GM19397 (cell line): ENCODE data around the gene SHMT1.
"Not testable (repeated sequence)": the region's sequence is repeated elsewhere in the genome, so short reads cannot be mapped to it uniquely, and the experiment has no call there.

Source experiments
- ATAC-seq: cut with Tn5 transposase; IDR thresholded peaks from one replicate; pipeline ENCODE4 v1.9.1; 2021; ENCODE audit warnings: mild to moderate bottlenecking, moderate library complexity; ENCODE audit not compliant: unreplicated experiment

SHMT1 gene

GRCh38 chr17:18363101-18364049, at the start of gene SHMT1:
SHMT1 (minus strand) TSS chr17:18363550; CDS start chr17:18355981, 7,569 bp downstream.
- peak; percentile 98 for ATAC-seq

DNA sequence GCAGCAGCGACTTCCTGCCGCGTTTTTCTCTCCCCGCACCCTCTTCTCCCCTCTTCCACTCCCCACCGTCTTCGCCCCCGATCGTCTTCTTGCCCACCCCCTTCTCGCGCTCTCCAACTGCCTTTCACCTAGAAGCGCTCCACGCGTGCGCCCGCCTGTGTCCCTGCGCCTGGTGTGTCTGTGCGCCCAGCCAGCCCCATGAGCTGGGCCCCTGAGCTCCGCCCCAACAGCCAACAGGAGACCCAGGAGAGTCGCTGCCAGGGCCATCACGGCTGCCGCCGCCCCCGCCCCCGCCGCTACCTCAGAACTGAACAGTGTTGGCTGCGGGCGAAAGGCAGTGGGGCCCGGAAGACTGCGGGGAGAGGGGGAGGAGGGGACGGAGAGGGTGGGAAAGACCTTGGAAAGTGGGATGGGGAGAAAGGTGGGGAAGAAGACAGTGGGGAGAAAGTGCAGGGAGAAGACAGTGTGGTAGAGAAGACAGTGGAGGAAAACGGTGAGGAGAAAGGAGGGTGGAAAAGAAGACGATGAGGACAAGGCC, 48.7 kb upstream of the SHMT1 start:
- ATAC-seq: not testable (repeated sequence)

- not testable (repeated sequence) for ATAC-seq
Observed at GRCh38 chr17:18411377-18411864, 48.1 kb upstream of the SHMT1 start.

GRCh38 chr17:18410736-18411135, 47.4 kb upstream of the SHMT1 start:
- ATAC-seq: not testable (repeated sequence)

GRCh38 chr17:18409321-18409720, 46.0 kb upstream of the SHMT1 start:
- ATAC-seq: not testable (repeated sequence)

DNA sequence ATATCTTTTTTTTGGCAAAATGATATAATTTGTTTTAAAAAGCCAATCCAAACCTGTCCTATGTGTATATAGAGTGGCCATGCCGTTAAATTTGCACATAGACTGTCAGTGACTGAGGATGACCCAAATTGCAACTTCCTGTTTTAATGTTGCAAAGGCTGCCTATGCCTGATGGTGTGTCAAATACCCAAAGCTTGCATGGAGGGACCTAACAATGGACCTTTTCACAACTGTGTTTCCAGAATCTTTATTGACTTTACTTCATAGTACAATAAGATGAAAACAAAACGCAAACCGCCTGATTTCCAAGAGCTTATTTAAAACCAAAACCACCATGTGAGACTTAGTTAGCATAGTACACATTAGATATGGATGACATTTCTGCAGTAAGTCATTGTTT, 45.6 kb upstream of the SHMT1 start:
- ATAC-seq: not testable (repeated sequence)

DNA sequence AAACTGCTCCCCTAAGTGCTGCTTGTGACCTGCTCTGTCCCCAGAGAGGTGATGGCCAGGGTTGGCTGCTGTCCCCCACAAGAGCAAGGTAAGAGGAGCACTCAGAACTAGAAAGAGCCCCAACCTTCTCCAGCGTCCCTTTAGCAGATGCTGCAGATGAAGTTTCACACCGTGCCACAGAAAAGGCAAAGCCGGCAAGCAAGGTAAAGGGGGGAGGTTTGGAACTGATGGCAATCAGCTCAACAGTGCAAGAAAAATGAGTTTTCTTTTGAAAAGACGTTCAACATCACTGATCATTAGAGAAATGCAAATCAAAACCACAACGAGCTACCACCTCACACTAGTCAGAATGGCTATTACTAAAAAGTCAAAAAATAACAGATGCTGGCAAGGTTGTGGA, 40.3 kb upstream of the SHMT1 start:
- ATAC-seq: peak; percentile 81

GRCh38 chr17:18403166-18403565, 39.8 kb upstream of the SHMT1 start:
- ATAC-seq: not testable (repeated sequence)

DNA sequence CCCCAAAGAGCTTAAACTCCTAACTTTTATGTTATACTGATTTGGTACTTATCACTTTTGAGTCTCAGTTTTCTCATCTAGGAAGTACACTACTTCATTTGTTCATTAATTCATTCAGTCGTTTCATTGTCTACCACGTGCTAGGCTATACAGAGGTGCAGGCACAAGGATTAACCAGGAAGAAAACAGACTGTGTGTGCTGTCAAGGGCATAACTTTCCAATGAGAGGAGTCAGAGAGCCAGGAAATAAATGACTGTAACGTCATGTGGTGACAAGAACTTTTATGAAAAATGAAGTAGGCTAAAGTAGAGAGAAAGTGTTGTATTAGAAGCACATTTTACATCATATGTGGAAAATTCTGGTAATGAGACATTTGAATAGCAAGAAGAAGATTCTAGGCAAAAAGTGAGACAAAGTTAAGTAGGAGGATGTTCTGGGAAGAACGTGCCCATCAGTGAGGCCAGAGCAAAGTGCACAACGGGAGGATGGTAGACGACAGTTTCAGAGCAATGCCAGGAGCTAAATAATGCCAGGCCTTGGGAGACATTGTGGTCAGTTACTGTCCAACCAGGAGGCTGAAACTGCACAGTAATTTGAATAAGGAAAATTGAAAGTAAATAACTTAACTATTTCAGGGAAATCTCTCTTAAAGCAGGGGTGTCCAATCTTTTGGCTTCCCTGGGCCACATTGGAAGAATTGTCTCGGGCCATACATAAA, 38.7 kb upstream of the SHMT1 start:
- ATAC-seq: not testable (repeated sequence)

- not testable (repeated sequence) for ATAC-seq
Observed at GRCh38 chr17:18388728-18389127, 25.4 kb upstream of the SHMT1 start.

GRCh38 chr17:18388266-18388665, 24.9 kb upstream of the SHMT1 start:
- not testable (repeated sequence) for ATAC-seq

DNA sequence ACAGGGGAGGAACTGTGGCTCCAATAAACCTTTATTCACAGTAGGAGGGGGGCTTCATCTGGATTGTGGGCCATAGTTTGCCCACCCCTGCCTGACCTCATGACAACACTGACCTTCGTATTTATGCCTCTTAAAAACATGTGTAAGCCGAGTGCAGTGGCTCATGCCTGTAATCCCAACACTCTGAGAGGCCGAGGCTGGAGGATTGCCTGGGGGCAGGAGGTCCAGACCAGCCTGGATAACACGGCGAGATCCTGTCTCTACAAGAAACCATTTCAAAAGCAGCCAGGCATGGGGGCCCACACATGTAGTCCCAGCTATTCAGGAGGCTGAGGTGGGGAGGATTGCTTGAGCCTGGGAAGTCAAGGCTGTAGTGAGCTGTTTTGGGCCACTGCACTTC, 24.2 kb upstream of the SHMT1 start:
- not testable (repeated sequence) for ATAC-seq

- not testable (repeated sequence) for ATAC-seq
Observed at GRCh38 chr17:18384271-18384670, 20.9 kb upstream of the SHMT1 start.

DNA sequence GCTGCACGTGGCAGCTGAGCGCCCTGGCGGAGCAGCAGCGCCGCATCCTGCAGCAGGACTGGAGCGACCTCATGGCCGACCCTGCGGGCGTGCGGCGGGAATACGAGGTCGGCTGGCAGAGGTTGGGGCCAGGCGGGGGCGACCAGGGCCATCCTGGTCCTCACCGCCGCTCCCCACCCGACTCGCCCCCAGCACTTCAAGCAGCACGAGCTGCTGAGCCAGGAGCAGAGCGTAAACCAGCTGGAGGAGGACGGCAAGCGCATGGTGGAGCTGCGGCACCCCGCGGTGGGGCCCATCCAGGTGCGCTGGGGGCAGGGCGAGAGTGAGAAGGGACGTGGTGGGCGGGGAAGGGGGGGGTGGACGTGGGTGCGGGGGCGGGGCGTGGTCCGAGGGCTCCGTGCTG, 19.7 kb upstream of the SHMT1 start:
- ATAC-seq: not testable (repeated sequence)

DNA sequence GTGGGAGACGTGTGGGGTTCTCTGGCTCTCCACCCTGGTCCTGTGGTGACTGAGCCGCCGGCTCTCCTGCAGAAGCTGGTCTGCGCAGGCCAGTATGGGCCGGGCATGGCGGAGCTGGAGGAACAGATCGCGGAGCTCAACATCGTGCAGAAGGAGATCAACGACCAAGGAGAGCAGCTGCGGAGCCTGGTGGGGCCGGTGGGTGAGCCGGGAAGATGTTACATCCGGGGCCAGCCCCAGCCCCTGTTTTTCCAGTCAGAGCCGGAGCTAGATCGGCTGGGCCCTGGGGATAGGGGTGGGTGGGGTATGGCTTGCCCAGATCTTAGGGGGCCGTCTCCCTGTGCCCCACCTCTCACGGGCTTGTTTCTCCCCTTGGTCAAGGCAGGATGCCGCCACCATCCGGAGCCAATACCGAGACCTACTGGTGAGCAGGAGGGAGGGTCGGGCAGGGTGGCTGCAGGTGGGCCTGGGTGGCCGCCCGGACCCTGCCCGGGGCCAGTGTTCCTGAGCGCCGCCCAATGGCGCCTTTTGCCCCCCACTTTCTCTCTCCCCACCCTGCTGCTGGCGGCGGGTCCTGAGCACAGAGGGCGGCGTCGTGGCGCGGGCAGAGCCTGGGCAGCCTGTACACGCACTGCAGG, 19.2 kb upstream of the SHMT1 start:
- no peak for ATAC-seq

DNA sequence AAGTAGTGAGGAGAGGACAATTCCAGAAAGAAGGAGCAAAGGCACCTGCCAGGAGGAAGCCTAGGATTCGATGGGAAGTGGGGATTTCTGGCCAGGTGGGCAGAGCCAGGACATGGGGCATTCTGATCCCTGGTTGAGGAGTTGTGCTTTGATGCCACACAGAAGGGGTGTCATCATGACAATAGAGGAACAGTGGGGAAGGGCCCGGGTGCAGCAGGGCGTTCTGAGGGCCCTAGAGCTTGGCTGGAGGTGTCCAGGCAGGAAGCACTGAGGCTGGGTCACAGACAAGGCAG, 18.5 kb upstream of the SHMT1 start:
- ATAC-seq: no peak

- no peak for ATAC-seq
Observed at GRCh38 chr17:18381158-18381952, 18.0 kb upstream of the SHMT1 start.

GRCh38 chr17:18380471-18381157, 17.3 kb upstream of the SHMT1 start:
- no peak for ATAC-seq

DNA sequence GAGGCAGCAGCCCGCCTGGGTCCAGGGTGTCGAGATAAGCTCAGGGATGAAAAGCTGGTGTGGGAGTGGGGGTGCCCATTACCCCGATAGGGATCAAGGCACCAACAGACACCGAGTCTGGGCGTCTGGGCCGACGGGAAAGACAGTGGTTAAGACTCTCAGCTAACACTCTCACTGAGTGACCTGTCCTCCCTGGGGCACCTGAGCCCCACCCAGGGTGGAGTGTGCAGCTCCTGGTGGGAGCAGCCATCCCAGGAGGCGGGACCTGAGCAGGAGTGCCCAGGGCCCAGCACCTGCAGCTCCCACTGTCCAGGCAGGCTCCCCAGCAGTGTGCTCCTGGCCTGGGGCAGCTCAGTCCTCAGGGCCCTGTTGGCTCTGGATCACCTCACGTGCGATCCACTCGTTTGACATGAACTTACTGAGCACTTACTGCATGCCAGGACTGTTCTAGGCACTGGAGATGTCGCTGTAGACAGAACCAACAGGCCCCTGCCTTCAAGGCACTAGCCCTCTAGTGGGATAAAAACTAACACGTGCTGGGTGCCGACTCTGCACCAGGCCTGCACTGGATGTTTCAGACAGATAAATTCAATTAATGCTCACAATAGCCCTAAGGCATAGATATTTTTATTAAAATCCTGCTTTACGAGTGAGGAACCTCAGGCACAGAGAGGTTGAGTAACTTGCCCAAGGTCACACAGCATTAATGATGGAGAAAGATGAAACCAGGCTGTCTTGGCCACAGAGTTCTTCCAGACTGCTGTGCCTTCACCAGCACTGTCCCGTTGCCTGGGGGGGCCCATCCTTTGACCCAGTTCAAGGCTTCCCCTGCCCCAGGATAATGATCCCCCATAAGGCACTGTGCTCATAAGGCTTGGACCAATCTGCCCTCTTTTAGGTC, 16.1 kb upstream of the SHMT1 start:
- no peak for ATAC-seq
